ENCODE data around the gene APBA2. TPM values are rescaled to one million over a fixed set of nuclear protein-coding genes. Genes with fewer than 3 reads are reported as not detected.
"Not testable (repeated sequence)": the region's sequence is repeated elsewhere in the genome, so short reads cannot be mapped to it uniquely, and the experiment has no call there.

APBA2 gene
- total RNA-seq, 1 experiment from 2014 or later = 27.6 TPM

- in situ Hi-C loops (cut with HindIII; ENCODE audit: low sequenced_read_pairs) = no loop called here
- no peak for DNase-seq (ENCODE audit: low spot score)
Measured at GRCh38 chr15:29100486-29101000, 214.8 kb downstream of the APBA2 start.

- DNase-seq (ENCODE audit: low spot score) = no peak
- in situ Hi-C loops (cut with HindIII; ENCODE audit: low sequenced_read_pairs) = no loop called here
Measured at GRCh38 chr15:29101491-29101890, 215.7 kb downstream of the APBA2 start.

GRCh38 chr15:29102173-29102794 is 216.5 kb downstream of the APBA2 start:
- in situ Hi-C loops (cut with HindIII; ENCODE audit: low sequenced_read_pairs) = not testable (repeated sequence)
- DNase-seq (ENCODE audit: low spot score) = peak; percentile 70

- DNase-seq (ENCODE audit: low spot score) = no peak
Measured at GRCh38 chr15:29102911-29103823, 217.4 kb downstream of the APBA2 start.

GRCh38 chr15:29103824-29104565 is 218.2 kb downstream of the APBA2 start:
- in situ Hi-C loops (cut with HindIII; ENCODE audit: low sequenced_read_pairs) = no loop called here
- peak; percentile 77 for DNase-seq (ENCODE audit: low spot score)

More at GRCh38 chr15:29102911-29103823, 217.4 kb downstream of the APBA2 start:
- in situ Hi-C loops (cut with HindIII; ENCODE audit: low sequenced_read_pairs) = no loop called here

- no peak for DNase-seq (ENCODE audit: low spot score)
- in situ Hi-C loops (cut with HindIII; ENCODE audit: low sequenced_read_pairs) = no loop called here
Measured at GRCh38 chr15:29104566-29104880, 218.7 kb downstream of the APBA2 start.

GRCh38 chr15:29105151-29105854 is 219.5 kb downstream of the APBA2 start:
- in situ Hi-C loops (cut with HindIII; ENCODE audit: low sequenced_read_pairs) = no loop called here
- no peak for DNase-seq (ENCODE audit: low spot score)

- DNase-seq (ENCODE audit: low spot score) = no peak
- in situ Hi-C loops (cut with HindIII; ENCODE audit: low sequenced_read_pairs) = no loop called here
Measured at GRCh38 chr15:29106116-29106515, 220.3 kb downstream of the APBA2 start.

GRCh38 chr15:29106551-29107290 is 220.9 kb downstream of the APBA2 start:
- no peak for DNase-seq (ENCODE audit: low spot score)
- in situ Hi-C loops (cut with HindIII; ENCODE audit: low sequenced_read_pairs) = no loop called here

GRCh38 chr15:29107291-29107890 is 221.6 kb downstream of the APBA2 start:
- DNase-seq (ENCODE audit: low spot score) = no peak
- in situ Hi-C loops (cut with HindIII; ENCODE audit: low sequenced_read_pairs) = no loop called here

- in situ Hi-C loops (cut with HindIII; ENCODE audit: low sequenced_read_pairs) = no loop called here
- no peak for DNase-seq (ENCODE audit: low spot score)
Measured at GRCh38 chr15:29107971-29108645, 222.3 kb downstream of the APBA2 start.

GRCh38 chr15:29109762-29110161 is 224.0 kb downstream of the APBA2 start:
- in situ Hi-C loops (cut with HindIII; ENCODE audit: low sequenced_read_pairs) = no loop called here
- no peak for DNase-seq (ENCODE audit: low spot score)

GRCh38 chr15:29110176-29110575 is 224.4 kb downstream of the APBA2 start:
- no peak for DNase-seq (ENCODE audit: low spot score)
- in situ Hi-C loops (cut with HindIII; ENCODE audit: low sequenced_read_pairs) = no loop called here

GRCh38 chr15:29110733-29111132 is 225.0 kb downstream of the APBA2 start:
- DNase-seq (ENCODE audit: low spot score) = no peak
- in situ Hi-C loops (cut with HindIII; ENCODE audit: low sequenced_read_pairs) = no loop called here

GRCh38 chr15:29111705-29112281 is 226.0 kb downstream of the APBA2 start:
- in situ Hi-C loops (cut with HindIII; ENCODE audit: low sequenced_read_pairs) = no loop called here
- no peak for DNase-seq (ENCODE audit: low spot score)

GRCh38 chr15:29113336-29114220 is 227.8 kb downstream of the APBA2 start:
- in situ Hi-C loops (cut with HindIII; ENCODE audit: low sequenced_read_pairs) = no loop called here
- no peak for DNase-seq (ENCODE audit: low spot score)
